GM12891 (cell line): ENCODE results near the gene REM2.

Experiments used
- DNase-seq: peaks from one replicate; pipeline ENCODE4 v3.0.0; 2011; ENCODE audit warnings: low spot score; ENCODE audit not compliant: insufficient read length
- FAIRE-seq: peaks from 2 replicates; lab custom pipeline; 2011; peaks lifted over from hg19 to GRCh38; lab: Jason Lieb, UNC
- PAX5 ChIP-seq: IDR thresholded peaks from 2 replicates; pipeline ENCODE4 v1.6.1; 2011; ENCODE audit warnings: low read length, moderate library complexity, mild to moderate bottlenecking; ENCODE audit not compliant: insufficient read depth, severe bottlenecking
- POLR2A ChIP-seq: IDR thresholded peaks from 2 replicates; pipeline ENCODE4 v1.6.1; 2011; ENCODE audit warnings: low read depth, low read length, control low read depth
- POLR2AphosphoS5 ChIP-seq: IDR thresholded peaks from 2 replicates; pipeline ENCODE4 v1.6.1; 2011; ENCODE audit warnings: low read depth, low read length, control low read depth
- POU2F2 ChIP-seq: IDR thresholded peaks from 2 replicates; pipeline ENCODE4 v1.6.1; 2011; ENCODE audit warnings: low read depth, mild to moderate bottlenecking, control low read depth, low read length, moderate library complexity
- SPI1 ChIP-seq: IDR thresholded peaks from 2 replicates; pipeline ENCODE4 v1.6.1; 2011; ENCODE audit warnings: low read depth, low read length, control low read depth
- TAF1 ChIP-seq: IDR thresholded peaks from 2 replicates; pipeline ENCODE4 v1.6.1; 2011; ENCODE audit warnings: low read depth, low read length, control low read depth

Gene REM2

GRCh38 chr14:22841769-22842168 lies 41.3 kb upstream of the REM2 start:
- no peak for DNase-seq
- FAIRE-seq, result no peak
- TF ChIP-seq SPI1 (no peak), POU2F2 (no peak), POLR2AphosphoS5 (no peak), POLR2A (no peak), PAX5 (no peak), TAF1 (no peak)

- no peak for FAIRE-seq
- no peak for TF ChIP-seq POLR2AphosphoS5
- no peak for TF ChIP-seq SPI1
- no peak for TF ChIP-seq TAF1
- TF ChIP-seq POLR2A, result no peak
- TF ChIP-seq PAX5, result no peak
- no peak for DNase-seq
These were observed 40.6 kb upstream of the REM2 start for GRCh38 chr14:22842211-22843122.

GRCh38 chr14:22843123-22843925 lies 39.7 kb upstream of the REM2 start:
- TF ChIP-seq PAX5, result no peak
- TF ChIP-seq TAF1, result no peak
- TF ChIP-seq POU2F2, result no peak
- no peak for TF ChIP-seq SPI1
- no peak for TF ChIP-seq POLR2AphosphoS5
- no peak for TF ChIP-seq POLR2A
- DNase-seq, result no peak
- FAIRE-seq, result no peak

- TF ChIP-seq PAX5, result no peak
These were observed 38.6 kb upstream of the REM2 start for GRCh38 chr14:22844221-22845102.

GRCh38 chr14:22845103-22845394 lies 38.0 kb upstream of the REM2 start:
- TF ChIP-seq POLR2AphosphoS5, result no peak
- TF ChIP-seq POLR2A, result no peak
- TF ChIP-seq SPI1, result no peak
- TF ChIP-seq POU2F2, result no peak
- TF ChIP-seq PAX5, result no peak
- TF ChIP-seq TAF1, result no peak
- DNase-seq (no peak), FAIRE-seq (no peak)

More at GRCh38 chr14:22844221-22845102, 38.6 kb upstream of the REM2 start:
- DNase-seq, result no peak
- FAIRE-seq, result no peak

DNA sequence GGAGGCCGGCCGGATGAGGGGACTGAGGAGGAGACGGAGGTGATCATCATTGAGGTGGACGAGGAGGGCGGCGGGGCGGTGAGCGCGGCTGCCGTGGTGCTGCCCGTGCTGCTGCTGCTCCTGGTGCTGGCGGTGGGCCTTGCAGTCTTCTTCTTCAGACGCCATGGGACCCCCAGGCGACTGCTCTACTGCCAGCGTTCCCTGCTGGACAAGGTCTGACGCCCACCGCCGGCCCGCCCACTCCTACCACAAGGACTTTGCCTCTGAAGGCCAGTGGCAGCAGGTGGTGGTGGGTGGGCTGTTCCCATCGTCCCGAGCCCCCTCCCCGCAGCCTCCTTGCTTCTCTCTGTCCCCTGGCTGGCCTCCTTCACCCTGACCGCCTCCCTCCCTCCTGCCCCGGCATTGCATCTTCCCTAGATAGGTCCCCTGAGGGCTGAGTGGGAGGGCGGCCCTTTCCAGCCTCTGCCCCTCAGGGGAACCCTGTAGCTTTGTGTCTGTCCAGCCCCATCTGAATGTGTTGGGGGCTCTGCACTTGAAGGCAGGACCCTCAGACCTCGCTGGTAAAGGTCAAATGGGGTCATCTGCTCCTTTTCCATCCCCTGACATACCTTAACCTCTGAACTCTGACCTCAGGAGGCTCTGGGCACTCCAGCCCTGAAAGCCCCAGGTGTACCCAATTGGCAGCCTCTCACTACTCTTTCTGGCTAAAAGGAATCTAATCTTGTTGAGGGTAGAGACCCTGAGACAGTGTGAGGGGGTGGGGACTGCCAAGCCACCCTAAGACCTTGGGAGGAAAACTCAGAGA lies 37.0 kb upstream of the REM2 start:
- DNase-seq (no peak), FAIRE-seq (no peak)
- TF ChIP-seq PAX5 (no peak), POU2F2 (no peak), TAF1 (no peak), SPI1 (no peak), POLR2A (no peak), POLR2AphosphoS5 (no peak)

- DNase-seq (no peak), FAIRE-seq (no peak)
- TF ChIP-seq TAF1, result no peak
- no peak for TF ChIP-seq POLR2A
- no peak for TF ChIP-seq POU2F2
- no peak for TF ChIP-seq SPI1
- no peak for TF ChIP-seq PAX5
- no peak for TF ChIP-seq POLR2AphosphoS5
These were observed 36.2 kb upstream of the REM2 start for GRCh38 chr14:22846811-22847307.

DNA sequence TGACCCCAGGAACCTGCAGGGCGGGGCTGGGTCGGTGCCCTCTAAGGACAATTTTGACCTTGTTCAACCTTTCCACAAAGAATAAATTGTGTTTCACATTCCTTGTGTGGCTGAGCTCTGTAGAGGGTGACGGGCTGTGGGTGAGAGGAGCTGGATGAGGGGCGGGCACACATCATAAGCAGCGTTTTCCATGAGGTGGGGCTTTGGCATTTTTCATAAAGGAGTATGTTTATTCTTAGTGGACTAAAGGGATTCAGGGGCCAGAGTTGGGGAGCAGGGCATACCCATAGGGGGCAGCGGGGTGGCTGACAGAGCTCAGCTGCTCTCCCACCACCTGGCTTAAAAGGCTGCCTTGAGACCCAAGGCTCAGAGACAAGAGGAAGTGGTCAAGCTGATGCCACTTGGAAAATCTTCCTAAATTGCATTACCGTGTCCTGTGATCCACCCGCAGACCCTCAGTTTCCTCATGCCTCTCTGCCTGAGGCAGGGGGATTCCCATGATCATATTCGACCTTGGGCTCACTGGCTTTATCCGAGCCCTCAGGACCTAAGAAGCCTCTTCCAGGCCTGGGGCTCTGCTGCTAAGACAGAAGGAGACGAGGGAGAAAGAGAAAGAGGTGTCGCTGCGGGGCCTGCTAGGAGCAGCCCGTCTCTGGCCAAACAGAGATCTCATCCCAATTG lies 35.2 kb upstream of the REM2 start:
- TF ChIP-seq SPI1, result peak; percentile 46; the same call in 1 of the 2 replicates
- no peak for TF ChIP-seq TAF1
- DNase-seq, result no peak
- no peak for FAIRE-seq
